GM18870 (cell line): ENCODE measurements around the gene EHBP1.
A peak's percentile ranks its signal among the peaks of the same experiment; 100 is the strongest.
"Not testable (repeated sequence)": the region's sequence is repeated elsewhere in the genome, so short reads cannot be mapped to it uniquely, and the experiment has no call there.

Source experiments
- ATAC-seq: cut with Tn5 transposase; IDR thresholded peaks from one replicate; pipeline ENCODE4 v1.9.1; 2021; ENCODE audit warnings: moderate library complexity; ENCODE audit not compliant: unreplicated experiment

The EHBP1 gene

DNA sequence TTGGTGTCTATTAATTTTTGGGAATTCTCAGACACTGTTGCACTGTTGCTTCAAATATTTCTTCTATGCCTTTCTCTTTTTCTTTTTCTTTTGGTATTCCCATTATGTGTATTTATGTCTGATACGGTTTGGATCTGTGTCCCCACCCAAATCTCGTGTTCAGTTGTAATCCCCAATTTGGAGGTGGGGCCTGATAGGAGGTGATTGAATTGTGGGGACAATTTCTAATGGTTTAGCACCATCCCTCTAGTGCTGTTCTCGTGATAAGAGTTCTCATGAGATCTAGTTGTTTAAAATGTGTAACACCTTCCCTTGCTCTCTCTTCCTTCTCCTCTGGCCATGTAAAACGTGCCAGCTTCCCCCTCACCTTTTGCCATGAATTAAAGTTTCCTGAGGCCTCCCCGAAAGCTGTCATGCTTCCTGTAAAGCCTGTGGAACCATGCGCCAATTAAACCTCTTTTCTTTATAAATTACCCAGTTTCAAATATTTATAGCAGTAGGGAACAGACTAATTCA lies 26.8 kb downstream of the EHBP1 start:
- no peak for ATAC-seq

DNA sequence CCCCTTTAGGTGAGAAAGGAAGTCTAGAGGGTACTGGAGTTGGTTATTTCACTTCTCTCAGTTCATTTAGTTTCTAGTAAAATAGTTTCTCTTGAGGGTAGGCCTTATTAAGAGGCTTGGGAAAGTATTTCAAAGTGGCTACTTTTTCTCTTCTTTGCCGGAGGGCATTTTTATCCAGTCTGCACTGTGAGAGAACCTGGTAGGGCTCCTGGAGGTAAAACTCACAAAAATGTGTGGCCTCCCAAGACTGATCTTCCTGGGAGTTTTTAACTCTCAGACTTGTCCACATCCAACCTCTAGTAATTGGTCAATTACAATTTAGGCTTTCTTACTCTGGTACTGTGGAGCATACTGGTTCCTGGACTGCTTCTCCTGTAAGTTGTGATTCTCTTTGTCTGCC lies 28.0 kb downstream of the EHBP1 start:
- ATAC-seq: no peak

DNA sequence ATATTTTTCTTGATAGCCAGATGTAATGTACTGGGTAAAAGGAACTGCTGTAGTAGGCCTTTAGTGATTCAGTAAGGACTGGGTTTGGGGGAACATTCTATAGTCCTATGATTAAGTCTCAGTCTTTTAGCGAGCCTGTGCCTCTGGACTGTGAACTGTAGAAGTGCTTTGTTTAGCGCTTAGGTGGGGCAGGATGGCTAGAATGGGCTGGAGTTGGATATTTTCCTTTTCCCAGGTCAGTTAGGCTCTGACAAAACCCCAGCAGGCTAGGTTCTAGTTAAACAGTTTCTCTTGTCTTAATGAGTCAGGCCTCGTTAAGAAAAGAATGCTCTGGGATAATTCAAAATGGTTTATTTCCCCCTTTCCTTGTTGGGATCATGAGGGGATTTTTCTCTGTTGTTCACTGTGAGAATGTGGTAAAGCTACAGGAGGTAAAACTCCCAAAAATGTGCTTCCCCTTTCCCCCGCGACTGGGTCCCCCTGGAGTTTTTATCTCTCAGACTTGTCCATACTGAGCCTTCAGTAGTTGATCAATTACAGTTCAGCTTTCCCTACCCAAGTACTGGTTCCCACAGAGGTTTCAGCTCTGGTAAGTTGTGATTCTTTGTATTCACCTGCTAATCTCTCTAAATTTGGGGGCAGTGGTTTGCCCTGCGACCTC lies 31.5 kb downstream of the EHBP1 start:
- peak; percentile 41 for ATAC-seq

DNA sequence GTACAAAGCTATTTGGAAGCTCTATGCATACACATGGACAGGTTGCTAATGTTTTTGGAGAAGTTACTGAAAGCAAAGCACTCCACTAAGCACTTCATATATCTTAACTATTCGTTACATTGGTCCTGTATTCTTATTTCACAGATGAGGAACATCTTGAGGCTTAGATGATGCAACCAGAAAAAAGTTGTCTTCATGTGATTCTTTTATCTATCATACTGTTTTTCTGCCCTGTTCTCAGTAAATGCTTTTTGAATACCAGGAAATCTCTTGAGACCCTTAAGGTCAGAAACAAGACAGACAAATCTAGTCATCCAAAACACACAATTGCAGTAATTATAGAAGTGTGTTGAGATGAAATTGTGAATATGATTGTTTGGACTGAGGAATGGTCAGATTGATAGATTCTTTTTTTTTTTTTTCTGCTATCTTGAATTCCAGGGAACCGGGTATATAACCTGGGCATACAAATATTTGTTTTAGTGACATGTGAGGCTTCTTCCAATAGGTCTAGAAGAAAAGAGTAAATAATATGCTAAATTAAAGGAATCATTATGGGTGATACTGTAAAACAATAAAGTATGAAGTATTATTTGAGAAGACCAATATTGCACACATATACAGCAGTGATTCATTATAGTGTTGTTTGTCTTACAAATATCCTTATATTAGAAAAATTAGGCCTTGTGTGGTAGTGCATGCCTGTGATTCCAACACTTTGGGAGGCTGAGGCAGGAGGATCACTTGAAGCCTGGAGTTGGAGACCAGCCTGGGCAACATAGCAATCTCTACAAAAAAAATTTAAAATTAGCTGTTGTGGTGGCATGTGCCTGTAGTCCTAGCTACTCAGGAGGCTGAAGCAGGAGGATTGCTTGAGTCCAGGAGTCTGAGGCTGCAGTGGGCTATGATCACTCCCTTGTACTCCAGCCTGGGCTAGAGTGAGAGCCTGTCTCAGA lies 33.7 kb downstream of the EHBP1 start:
- ATAC-seq: no peak

DNA sequence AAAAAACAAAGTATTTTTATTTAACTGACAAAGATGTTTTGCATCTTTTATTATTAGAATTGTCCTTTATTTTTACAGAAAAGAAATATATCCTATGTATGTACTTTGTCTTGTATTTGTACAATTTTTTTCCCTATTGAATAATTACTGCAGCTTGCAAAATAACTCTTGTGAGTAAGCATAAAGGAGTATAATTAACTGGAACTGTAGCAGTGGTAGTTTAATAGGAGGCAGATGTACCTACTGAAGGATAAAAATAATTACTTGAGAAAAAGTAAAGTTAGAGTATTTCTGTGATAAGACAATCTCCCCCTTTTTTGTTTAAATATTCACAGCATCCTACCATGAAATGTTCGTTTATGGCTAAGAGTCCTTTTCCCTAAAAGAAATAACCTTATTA lies 34.7 kb downstream of the EHBP1 start:
- no peak for ATAC-seq

DNA sequence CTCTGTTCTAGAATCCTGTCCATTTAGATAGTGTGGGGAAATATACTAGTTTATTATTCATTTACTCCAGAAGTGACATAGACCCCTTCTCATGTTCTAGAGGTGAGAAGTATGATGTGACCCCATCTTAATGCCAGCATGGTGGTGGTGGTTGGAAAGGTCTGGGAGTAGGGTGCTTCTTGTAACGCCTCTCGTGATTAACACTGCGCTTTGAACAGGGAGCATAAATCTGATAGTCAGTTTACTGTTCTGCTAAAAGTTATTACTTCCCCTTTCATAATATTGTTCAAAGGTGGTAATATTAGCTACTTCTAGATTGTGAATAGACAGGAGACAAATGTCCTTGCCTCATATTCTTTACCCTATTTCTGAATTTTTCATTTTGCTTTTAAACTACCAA lies 35.6 kb downstream of the EHBP1 start:
- no peak for ATAC-seq

DNA sequence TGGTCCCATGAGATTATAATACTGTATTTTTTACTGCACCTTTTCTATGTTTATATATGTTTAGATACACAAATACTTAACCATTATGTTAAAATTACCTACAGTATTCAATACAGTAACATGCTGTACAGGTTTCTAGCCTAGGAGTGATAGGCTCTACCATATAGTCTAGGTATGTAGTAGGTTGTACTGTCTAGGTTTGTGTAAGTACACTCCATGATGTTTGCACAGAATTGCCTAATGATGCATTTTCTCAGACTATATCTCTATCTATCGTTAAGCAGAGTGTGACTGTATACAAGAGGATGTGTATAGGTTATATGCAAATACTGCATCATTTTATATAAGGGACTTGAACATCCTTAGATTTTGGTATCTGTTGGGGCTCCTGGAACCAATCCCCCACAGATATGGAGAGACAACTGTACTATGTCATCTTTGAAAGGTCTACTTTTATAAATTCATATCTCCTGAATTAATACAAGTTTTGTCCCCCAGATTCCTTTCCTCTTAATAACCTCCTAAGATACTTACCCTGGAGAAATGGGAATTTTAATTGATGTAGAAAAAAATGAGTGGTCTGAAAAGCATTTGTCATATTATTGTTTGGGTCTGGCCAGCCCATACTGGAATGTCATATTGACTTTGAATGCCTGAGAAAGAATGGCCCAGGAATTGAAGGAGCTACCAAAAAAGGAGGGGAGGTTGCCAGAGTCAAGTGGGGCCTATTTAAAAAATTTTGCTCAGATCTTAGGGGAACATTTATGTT lies 36.6 kb downstream of the EHBP1 start:
- no peak for ATAC-seq

DNA sequence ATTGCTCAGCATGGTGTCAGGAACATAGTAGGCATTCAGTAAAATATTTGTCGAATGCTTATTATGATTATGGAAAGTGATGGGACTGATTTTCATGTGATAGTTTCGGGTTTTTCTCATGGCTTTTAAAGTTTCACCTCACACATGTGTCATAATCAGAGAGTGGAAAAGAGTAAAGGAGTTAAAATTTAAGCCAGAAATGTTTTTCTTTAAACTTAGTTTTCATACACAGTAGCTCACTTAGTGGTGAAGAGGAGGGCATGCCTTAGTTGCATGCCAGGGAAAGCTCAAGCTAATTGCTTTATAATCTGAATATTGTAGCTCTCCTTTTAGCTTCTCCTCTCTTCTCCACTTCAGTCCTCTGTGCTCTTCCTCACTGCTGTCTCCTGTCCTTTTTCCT lies 38.0 kb downstream of the EHBP1 start:
- ATAC-seq: peak; percentile 55

DNA sequence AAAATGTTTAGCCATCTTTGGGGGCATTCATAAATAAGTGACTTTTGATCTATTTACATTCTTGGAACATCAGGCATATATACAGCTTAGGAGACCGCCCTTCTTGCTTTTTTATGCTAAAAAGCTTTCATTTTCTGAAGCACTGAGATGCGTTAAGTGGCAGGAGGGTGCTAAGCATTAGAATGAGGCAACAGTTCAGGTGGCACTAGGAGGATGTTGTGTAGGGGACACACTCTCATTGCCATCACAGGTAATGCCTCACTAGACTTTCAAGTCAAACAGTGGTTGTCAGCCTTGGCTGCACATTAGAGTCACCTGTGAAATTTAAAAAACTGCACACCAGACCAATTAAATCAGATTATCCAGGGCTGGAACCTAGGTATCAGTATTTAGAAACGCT lies 39.1 kb downstream of the EHBP1 start:
- ATAC-seq: no peak

DNA sequence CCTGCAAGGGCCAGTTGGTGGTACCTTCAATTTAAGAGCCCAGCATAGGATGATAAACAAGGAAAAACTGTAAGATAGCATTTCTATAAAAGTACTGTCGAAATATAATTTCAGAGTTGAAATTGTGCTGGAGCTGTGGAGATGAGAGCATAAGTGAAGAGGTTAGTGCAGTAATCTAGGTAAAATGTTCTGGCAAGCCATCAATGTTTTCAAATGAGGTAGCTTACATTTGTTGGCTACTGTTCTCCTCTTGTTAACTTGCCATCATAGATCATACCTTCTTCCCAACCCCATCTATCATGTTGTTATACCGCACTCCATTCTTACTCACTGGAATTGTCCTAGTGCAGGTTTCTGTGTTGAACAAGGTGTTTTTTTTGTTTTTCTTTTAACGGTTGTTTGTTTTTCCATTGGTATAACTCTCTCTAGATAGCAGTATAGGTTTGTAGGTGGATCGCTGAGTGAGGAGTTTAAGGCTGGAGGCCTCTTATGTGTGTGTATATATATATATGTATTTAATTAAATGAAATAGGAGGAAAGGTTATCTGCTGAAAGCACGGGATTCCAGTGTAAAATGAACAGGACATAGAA lies 40.5 kb downstream of the EHBP1 start:
- no peak for ATAC-seq

DNA sequence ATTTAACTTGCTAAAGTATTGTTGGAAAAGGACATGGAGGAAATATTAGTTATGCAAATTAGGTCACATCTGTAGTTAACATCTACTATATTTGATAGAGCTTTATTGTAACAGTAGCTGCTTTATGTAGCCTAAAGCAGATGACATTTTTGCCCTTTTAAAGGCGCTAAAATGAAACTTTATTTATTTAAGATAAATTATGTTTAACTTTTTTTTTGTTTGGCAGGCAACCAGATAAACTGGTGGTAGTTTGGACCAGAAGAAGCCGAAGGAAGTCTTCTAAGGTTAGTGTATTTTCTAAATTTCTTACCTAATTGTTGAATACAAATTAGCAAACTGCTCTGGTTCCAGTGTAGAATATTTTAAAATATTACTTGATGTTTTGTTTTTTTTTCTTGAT lies 41.7 kb downstream of the EHBP1 start:
- ATAC-seq: no peak

DNA sequence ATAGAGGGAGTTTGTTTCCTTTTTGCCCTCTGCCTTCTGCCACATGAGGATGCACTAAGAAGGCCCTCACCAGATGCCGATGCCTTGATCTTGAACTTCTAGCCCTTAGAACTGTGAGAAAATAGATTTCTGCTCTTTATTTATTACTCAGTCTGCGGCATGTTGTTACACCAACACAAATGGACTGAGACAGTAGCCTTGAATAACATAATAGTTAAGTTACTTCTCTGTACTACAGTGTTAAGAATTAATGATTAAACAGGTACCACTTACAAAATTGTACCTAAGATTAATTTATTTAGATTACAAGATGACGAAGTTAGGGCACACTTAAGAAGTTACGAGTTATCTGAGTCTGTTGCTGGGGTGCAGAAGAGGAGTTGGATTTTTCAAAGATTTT lies 42.4 kb downstream of the EHBP1 start:
- ATAC-seq: no peak

DNA sequence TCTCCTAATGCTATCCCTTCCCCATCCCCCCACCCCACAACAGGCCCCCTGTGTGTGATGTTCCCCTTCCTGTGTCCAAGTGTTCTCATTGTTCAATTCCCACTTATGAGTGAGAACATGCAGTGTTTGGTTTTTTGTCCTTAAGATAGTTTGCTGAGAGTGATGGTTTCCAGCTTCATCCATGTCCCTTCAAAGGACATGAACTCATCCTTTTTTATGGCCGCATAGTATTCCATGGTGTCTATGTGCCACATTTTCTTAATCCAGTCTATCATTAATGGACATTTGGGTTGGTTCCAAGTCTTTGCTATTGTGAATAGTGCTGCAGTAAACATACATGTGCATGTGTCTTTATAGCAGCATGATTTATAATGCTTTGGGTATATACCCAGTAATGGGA lies 43.6 kb downstream of the EHBP1 start:
- ATAC-seq: not testable (repeated sequence)

DNA sequence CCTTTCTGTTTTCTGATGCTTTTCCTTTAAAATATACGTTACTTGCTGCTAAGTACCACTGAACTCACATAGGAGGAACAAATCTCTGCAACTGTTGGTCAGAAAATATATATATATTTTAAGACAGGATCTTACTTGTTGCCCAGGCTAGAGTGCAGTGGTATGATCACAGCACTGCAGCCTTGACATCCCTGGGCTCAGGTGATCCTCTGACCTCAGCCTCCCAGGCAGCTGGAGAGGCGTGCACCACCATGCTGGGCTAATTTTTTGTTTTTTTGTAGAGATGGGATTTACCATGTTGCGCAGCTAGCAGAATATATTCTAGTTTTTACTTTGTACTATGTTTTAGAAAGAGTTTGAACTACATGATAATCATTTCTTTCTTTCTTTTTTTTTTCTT lies 51.5 kb downstream of the EHBP1 start:
- no peak for ATAC-seq

DNA sequence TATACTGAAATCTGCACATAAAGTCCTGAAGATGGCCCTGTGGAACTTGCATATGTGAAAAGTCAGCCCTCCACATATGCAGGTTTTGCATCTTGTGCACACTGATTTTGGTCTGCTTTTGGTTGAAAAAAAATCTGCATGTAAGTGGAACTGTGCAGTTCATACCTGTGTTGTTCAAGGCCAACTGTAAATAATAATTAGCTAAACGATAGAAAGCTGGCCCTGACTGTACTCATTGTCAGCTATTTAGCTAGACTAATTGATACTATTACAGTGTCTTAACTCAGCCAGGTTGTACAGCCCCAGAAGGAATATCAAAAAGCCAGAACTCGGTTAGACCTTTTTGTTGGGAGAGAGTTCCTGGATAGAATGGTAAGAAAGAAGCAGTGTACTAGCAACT lies 54.5 kb downstream of the EHBP1 start:
- ATAC-seq: no peak

DNA sequence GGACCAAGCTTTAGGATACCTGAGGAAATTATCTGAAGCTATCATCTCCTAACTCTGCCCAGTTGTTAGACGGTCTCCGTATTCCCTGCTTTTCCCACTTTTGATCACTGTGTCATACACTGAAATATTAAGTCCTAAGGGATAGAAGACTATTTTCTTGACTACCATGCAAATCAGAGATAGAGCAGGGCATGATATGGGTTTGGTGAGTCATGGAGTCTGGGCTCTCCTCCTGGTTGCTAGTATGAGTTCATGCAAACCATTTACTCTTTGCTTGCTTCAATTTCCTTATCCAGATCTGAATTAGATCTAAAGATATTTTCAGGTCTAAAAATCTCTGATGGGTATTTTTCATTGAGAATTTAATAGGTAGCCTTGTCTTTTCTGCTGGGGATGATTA lies 55.0 kb downstream of the EHBP1 start:
- ATAC-seq: no peak

DNA sequence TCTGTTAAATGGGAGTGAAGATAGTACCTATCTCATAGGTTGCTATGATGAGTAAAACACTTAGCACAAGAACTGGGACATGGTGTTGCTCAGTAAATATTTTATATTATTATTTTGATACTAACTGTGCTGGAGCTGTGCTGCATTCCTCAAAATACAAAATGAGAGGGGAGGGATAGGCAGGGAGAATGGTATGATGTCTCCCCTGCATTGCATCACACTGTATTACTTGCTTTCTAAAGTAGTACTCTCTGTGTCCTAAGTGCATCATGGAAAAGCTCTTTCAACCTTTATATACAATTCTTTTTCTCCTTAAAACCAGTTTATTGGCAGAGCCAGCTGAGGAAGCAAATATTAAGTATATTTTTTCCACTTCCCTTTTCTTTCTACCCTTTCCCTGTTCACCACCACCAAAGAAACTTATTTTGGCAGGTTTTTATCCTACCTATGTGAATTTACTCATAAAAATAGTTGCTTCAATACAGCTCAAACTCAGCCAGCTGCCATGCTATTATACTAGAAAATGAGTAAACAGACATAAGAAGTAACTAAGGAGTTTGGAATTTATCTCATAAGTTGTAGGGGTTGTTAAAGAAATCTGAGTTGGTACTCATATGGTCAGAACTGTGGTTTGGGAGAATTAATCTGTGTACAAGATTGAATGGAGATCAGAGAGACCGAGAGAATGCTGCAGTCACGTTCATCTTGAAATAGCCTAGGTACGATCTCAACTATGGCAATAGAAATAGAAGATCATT lies 60.3 kb downstream of the EHBP1 start:
- no peak for ATAC-seq

DNA sequence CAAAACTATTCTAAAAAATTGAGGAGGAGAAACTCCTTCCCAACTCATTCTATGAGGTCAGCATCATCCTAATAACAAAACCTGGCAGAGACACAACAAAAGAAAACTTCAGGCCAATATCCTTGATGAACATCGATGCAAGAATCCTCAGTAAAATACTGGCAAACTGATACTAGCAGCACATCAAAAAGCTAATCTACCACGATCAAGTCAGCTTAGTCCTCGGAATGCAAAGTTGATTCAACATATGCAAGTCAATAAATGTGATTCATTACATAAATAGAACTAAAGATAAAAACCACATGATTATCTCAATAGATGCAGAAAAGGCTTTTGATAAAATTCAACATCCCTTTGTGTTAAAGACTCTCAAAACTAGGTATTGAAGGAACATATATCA lies 63.1 kb downstream of the EHBP1 start:
- ATAC-seq: no peak

DNA sequence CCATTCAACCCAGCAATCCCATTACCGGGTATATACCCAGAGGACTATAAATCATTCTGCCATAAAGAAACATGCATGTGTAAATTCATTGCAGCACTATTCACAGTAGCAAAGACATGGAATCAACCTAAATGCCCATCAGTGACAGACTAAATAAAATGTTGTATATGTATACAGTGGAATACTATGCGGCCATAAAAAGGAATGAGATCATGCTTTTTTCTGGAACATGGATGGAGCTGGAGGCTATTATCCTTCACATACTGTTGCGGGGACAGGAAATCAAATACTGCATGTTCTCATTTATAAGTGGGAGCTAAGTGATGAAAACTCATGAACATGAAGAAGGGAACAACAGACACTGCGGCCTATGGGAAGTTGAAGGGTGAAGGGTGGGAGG lies 65.1 kb downstream of the EHBP1 start:
- no peak for ATAC-seq
